ENCODE data around the gene KRT83. TPM values are rescaled to one million over a fixed set of nuclear protein-coding genes. Genes with fewer than 3 reads are reported as not detected.
A peak's percentile ranks its signal among the peaks of the same experiment; 100 is the strongest.

The KRT83 gene
- total RNA-seq, 6 donors from 2014 or later, result not detected

DNA sequence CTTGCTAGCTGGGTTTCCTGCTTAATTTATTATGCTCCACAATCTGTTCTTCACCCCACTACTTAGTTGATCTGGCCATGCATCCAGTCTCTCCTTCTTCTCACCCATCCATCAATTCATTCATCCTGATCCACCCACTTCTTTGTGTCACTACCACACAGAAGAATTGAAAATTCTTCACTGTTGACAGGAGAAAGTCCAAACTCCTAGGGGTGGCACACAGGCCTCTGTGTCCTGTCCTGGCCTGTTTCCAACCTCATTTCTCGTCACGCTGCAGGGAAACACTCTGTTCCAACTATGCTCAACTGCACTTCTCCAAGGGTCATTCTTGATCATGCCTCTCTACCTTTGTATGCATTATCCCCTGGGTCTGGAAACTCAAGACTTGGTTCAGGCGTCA is 10.6 kb upstream of the KRT83 start:
- ATAC-seq (ENCODE audit: low FRiP score in 2 of 2), result no peak
- peaks cover 0 to 8% (median 0%) of the 10 kb centered on the region in 4 donors for H3K9me3 ChIP-seq
- no peak overlapping the region for H3K4me3 ChIP-seq
- no peak for TF ChIP-seq POLR2A (IDR thresholded peaks at IDR 0.05)
- TF ChIP-seq, protein P1, sequence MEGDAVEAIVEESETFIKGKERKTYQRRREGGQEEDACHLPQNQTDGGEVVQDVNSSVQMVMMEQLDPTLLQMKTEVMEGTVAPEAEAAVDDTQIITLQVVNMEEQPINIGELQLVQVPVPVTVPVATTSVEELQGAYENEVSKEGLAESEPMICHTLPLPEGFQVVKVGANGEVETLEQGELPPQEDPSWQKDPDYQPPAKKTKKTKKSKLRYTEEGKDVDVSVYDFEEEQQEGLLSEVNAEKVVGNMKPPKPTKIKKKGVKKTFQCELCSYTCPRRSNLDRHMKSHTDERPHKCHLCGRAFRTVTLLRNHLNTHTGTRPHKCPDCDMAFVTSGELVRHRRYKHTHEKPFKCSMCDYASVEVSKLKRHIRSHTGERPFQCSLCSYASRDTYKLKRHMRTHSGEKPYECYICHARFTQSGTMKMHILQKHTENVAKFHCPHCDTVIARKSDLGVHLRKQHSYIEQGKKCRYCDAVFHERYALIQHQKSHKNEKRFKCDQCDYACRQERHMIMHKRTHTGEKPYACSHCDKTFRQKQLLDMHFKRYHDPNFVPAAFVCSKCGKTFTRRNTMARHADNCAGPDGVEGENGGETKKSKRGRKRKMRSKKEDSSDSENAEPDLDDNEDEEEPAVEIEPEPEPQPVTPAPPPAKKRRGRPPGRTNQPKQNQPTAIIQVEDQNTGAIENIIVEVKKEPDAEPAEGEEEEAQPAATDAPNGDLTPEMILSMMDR (IDR thresholded peaks at IDR 0.05), result no peak
- no peak for TF ChIP-seq EP300 (IDR thresholded peaks at IDR 0.05)
- no peak for TF ChIP-seq POLR2AphosphoS5 (IDR thresholded peaks at IDR 0.05)
- no peaks in the 10 kb centered on the region for H3K36me3 ChIP-seq
- 76 to 94% methylated on average over 3 of the region's 3 CpGs for WGBS, 2 donors
- H3K27ac ChIP-seq, result no peak overlapping the region
- no peaks in the 10 kb centered on the region for H3K27me3 ChIP-seq
- no peak for DNase-seq
- H3K4me1 ChIP-seq, result peaks cover 0 to 3% (median 0%) of the 10 kb centered on the region in 4 donors

DNA sequence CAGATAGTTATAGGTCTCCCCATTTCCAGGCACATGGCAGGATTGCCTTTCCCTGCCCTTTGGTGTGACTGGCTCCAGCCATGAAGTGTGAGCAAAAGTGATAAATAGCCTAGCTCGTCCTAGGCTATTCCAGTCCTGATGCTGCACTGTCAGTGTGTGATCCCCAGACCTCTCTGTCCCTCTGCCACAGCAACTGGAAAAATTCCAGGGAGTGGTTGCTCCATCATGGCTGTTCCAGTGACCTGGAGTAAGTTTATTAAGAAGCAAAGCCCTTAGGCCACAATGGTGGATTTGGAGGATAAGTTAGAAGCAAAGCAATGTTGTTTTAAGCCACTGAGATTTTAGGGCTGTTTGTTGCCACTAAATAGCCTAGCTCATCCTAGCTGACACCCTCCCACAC is 9.8 kb upstream of the KRT83 start:
- DNase-seq (no peak), ATAC-seq (ENCODE audit: low FRiP score in 2 of 2) (no peak)
- no peak overlapping the region for H3K27ac ChIP-seq
- H3K4me3 ChIP-seq, result no peak overlapping the region
- H3K9me3 ChIP-seq, result peaks cover 0 to 4% (median 0%) of the 10 kb centered on the region in 4 donors
- no peaks in the 10 kb centered on the region for H3K36me3 ChIP-seq
- peaks cover 0 to 3% (median 0%) of the 10 kb centered on the region in 4 donors for H3K4me1 ChIP-seq
- TF ChIP-seq EP300 (IDR thresholded peaks at IDR 0.05), result no peak
- TF ChIP-seq, protein P1 (IDR thresholded peaks at IDR 0.05), result no peak
- no peak for TF ChIP-seq POLR2A (IDR thresholded peaks at IDR 0.05)
- no peak for TF ChIP-seq POLR2AphosphoS5 (IDR thresholded peaks at IDR 0.05)
- 82% methylated on average over 1 of the region's 1 CpG; no CpG with 5 or more reads in 1 of the 2 donors for WGBS, 2 donors
- no peaks in the 10 kb centered on the region for H3K27me3 ChIP-seq

DNA sequence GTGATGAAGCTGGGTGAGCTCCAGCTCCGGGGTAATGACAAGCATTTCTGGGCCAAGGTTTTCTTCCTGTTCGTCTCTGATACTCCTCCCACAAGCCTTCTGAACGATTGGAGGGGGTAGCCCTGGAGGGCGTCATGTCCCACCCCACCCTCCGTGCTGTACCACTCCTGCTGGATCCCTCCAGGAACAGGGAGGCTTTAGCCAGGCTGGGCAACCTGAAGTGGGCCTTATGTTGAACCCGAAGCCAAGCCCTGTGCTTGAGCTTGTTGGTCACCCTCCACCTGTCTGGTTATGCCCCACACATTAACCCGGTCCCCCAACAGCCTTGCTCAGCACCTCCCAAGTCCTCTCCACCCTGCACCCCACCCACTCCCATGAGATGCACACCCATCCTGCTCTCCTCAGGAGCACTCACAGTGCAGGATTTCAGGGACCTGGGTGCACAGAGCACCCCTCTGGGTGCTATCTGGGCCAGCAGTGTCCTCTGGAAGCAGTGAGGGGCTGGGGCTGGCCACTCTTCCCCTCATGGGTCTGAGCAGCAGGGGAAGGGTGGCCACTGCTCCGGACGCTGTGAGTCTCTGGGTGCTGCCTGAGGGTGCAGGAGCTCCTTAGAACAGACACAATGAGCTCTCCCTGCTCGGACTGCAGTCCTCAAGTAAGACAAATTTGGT is 6.8 kb upstream of the KRT83 start:
- 65 to 67% methylated on average over 3 to 10 of the region's 10 CpGs for WGBS, 2 donors
- TF ChIP-seq POLR2AphosphoS5 (IDR thresholded peaks at IDR 0.05), result no peak
- TF ChIP-seq, protein P1 (IDR thresholded peaks at IDR 0.05), result no peak
- no peak for TF ChIP-seq EP300 (IDR thresholded peaks at IDR 0.05)
- TF ChIP-seq POLR2A (IDR thresholded peaks at IDR 0.05), result no peak
- ATAC-seq (ENCODE audit: low FRiP score in 2 of 2), result peak in 1 of 2 donors; percentile 3
- no peak overlapping the region for H3K27ac ChIP-seq
- H3K9me3 ChIP-seq, result no peaks in the 10 kb centered on the region
- no peaks in the 10 kb centered on the region for H3K36me3 ChIP-seq
- H3K27me3 ChIP-seq, result no peaks in the 10 kb centered on the region
- H3K4me3 ChIP-seq, result no peak overlapping the region
- peaks cover 0 to 3% (median 0%) of the 10 kb centered on the region in 4 donors for H3K4me1 ChIP-seq
- DNase-seq, result peak in 1 of 2 donors; percentile 17

DNA sequence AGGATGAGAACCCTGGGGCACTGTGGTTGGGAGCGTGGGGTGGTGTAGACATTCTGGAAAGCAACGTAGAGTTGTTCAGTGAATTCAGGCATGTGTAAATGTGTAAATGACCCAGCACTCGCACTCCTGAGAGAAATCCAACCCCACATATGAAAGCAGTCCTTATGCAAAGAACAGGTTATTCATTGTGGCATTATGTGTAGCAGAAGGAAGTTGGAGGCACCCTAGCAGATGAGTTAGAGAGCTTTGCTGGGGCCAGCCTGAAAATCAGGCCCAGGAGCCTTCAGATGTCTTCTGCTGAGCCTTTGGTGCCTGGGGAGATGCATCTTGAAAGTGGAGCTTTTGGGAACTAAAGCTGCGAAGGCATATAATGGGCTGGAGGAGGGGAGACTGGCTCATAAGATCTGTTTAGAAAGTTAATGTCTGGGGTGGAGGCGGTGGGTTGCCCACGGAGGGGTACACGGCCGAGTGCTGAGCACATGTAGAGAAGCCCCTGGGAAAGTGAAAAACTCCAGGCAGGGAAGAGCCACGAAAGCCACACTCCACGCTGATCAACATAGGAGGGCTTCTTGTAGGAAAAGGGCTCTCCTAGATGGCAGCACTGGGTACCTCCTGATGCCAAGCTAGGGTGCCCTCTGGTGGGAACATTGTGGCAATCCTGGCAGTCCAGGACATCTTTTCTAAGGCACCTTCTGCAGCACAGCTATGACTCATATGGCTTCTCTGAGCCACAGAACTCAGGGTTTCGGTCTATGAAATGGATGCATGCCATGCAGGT is 6.0 kb upstream of the KRT83 start:
- TF ChIP-seq, protein P1 (IDR thresholded peaks at IDR 0.05), result peak; percentile 45 to 89 (median 77)
- TF ChIP-seq EP300 (IDR thresholded peaks at IDR 0.05), result no peak
- H3K36me3 ChIP-seq, result no peaks in the 10 kb centered on the region
- ATAC-seq (ENCODE audit: low FRiP score in 2 of 2), result peak; percentile 86 to 89
- 36 to 45% methylated on average over 9 to 11 of the region's 11 CpGs for WGBS, 2 donors
- peak; percentile 13 to 86 for DNase-seq
- H3K9me3 ChIP-seq, result no peaks in the 10 kb centered on the region
- no peaks in the 10 kb centered on the region for H3K27me3 ChIP-seq
- H3K4me1 ChIP-seq, result peaks cover 0 to 3% (median 0%) of the 10 kb centered on the region in 4 donors
- H3K27ac ChIP-seq, result no peak overlapping the region
- no peak overlapping the region for H3K4me3 ChIP-seq
